HUES48 (cell line): ENCODE data around the gene HP.

Experiments used
- H3K27ac ChIP-seq: one replicate; pipeline ENCODE4 v1.7.0; 2013; ENCODE audit warnings: low read depth, low read length, inconsistent platforms
- H3K27me3 ChIP-seq: 2 replicates; pipeline ENCODE4 v1.6.1; 2013; ENCODE audit warnings: mild to moderate bottlenecking, low read length; ENCODE audit not compliant: control insufficient read depth, insufficient read depth
- H3K36me3 ChIP-seq: 2 replicates; pipeline ENCODE4 v1.6.1; 2013; ENCODE audit warnings: low read length; ENCODE audit not compliant: control insufficient read depth, insufficient read depth
- H3K4me1 ChIP-seq: 2 replicates; pipeline ENCODE4 v1.6.1; 2013; ENCODE audit warnings: mild to moderate bottlenecking, low read length; ENCODE audit not compliant: control insufficient read depth, insufficient read depth
- H3K4me3 ChIP-seq: 2 replicates; pipeline ENCODE4 v1.5.1; 2013; ENCODE audit warnings: mild to moderate bottlenecking, low read depth, low read length
- H3K9ac ChIP-seq: 2 replicates; pipeline ENCODE4 v1.6.1; 2013; ENCODE audit warnings: mild to moderate bottlenecking, low read depth, low read length, moderate library complexity
- H3K9me3 ChIP-seq: 2 replicates; pipeline ENCODE4 v1.6.1; 2013; ENCODE audit warnings: low read length; ENCODE audit not compliant: control insufficient read depth, insufficient read depth

HP gene

GRCh38 chr16:72108353-72109102, 54.2 kb downstream of the HP start:
- no peak overlapping the region for H3K4me3 ChIP-seq
- no peaks in the 10 kb centered on the region for H3K9me3 ChIP-seq
- H3K36me3 ChIP-seq = peaks cover 89% of the 10 kb centered on the region
- no peaks in the 10 kb centered on the region for H3K27me3 ChIP-seq
- H3K9ac ChIP-seq = no peak overlapping the region
- no peaks in the 10 kb centered on the region for H3K4me1 ChIP-seq
- H3K27ac ChIP-seq = no peak overlapping the region

- Histone ChIP-seq H3K9me3 (no peaks in the 10 kb centered on the region), H3K27ac (no peak overlapping the region), H3K36me3 (peaks cover 81% of the 10 kb centered on the region), H3K4me3 (no peak overlapping the region), H3K9ac (no peak overlapping the region), H3K27me3 (no peaks in the 10 kb centered on the region), H3K4me1 (no peaks in the 10 kb centered on the region)
Measured at GRCh38 chr16:72109300-72109699, 55.0 kb downstream of the HP start.

GRCh38 chr16:72109966-72110530, 55.7 kb downstream of the HP start:
- H3K9me3 ChIP-seq = no peaks in the 10 kb centered on the region
- no peaks in the 10 kb centered on the region for H3K27me3 ChIP-seq
- no peak overlapping the region for H3K4me3 ChIP-seq
- H3K9ac ChIP-seq = no peak overlapping the region
- H3K4me1 ChIP-seq = no peaks in the 10 kb centered on the region
- H3K27ac ChIP-seq = no peak overlapping the region
- H3K36me3 ChIP-seq = peaks cover 74% of the 10 kb centered on the region
